GM21576 (cell line): ENCODE results near the gene PTPRM.

Source experiments
- ATAC-seq: cut with Tn5 transposase; IDR thresholded peaks from one replicate; pipeline ENCODE4 v1.9.1; 2021; ENCODE audit warnings: mild to moderate bottlenecking, moderate library complexity; ENCODE audit not compliant: unreplicated experiment

The PTPRM gene

GRCh38 chr18:7749510-7749981 is 182.4 kb downstream of the PTPRM start:
- no peak for ATAC-seq

DNA sequence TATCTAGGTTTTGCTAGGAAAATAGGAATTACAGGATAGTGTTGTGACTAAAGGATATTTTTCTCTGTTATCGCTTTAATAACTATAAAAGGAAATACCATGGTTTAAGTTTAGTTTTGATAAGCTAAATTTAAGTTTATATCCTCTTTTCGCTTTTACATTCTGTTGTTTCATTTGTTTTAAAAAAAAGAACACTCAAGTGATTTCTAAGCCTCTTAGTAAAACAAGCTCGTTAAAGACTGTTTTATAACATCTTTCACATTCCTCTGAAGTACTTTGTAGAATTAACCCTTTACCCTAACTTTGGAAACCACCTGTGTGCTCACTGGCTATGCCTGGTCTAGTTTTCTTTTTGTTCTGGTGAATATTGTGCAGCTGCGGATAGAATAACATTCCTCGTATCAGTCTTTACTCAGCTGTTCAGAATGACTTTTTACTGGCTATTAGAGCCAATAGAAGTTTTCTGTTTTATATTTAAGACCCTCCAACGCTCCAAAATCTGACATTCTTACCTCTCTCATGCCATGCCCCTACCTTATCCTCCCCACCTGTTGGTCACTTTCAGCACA is 183.1 kb downstream of the PTPRM start:
- ATAC-seq, result no peak

GRCh38 chr18:7750966-7751365 is 183.8 kb downstream of the PTPRM start:
- no peak for ATAC-seq

- ATAC-seq, result no peak
Measured at GRCh38 chr18:7754258-7754657, 187.1 kb downstream of the PTPRM start.

DNA sequence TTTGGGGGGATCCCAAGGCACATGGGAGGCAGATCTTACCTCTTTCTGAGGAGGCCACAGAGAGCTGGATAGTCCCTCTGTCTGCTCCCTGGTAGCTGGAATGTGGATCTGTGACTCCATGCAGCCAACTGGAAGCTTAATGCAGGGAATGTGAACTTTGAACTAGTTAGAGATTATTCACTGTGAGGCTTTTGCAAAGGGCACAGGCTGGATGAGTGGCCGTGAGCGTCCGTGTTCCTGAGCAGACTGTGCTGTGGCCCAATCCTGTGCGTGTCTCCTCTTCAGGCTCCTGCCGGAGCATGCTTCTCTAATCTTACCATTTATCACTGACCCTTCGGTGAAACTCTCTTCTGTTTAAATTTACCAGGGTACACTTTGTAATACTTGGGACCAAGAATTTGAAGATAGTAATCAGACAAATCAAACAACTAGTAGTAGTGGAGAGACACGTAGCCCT is 187.6 kb downstream of the PTPRM start:
- no peak for ATAC-seq

DNA sequence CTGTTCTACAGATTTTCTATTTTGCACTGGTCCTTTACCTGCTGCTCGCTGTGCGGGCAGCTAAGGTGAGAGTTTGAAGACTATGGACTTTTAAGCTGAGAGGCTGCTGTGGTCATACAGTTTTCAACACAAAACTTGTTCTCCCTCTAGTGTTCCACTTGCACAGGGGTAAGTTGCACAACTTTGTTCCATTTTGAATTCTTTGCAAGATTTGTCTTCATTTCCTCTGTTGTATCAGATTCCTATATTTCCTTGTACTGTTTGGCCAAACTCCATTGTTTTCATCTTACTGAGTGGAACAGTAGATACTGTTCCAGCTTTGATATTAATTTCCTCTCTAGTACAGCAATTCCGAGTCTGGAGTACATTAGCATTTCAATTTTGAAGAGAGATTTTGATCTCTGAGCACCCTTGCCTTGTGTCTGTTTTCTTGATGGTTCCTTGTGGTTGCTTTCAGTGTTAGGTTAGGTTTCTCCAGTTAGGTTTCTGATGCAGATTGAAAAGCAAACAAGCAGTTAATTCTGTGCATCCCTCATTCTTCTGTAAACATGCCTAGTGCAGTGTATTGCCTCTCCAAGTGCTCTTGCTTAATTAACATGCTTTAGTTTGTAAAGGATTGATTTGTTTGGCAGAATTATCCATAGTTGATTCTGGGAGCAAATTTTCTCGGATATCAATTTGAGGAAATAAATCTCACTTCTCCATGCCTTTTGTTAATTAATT is 188.8 kb downstream of the PTPRM start:
- no peak for ATAC-seq

DNA sequence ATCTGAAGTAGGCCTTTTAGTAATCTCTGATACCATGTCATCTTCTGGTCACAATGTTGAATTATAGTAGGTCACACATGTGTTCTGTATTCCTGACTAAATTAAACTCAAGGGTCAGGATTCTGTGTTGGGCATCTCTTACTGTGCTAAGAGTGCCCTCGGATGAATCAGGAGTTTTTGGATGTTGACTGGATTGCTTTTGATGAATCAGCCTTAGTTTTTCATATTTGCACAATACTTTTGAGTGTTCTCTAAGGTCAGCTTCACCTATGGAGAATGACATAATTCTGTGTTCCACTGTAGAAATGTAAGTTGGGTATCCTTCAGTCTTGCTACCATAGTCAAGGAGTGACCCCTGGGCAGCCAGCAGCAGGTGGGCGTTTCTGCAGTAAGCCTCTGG is 190.1 kb downstream of the PTPRM start:
- no peak for ATAC-seq

- no peak for ATAC-seq
Measured at GRCh38 chr18:7758764-7759163, 191.6 kb downstream of the PTPRM start.

- ATAC-seq, result no peak
Measured at GRCh38 chr18:7760967-7761948, 194.1 kb downstream of the PTPRM start.

DNA sequence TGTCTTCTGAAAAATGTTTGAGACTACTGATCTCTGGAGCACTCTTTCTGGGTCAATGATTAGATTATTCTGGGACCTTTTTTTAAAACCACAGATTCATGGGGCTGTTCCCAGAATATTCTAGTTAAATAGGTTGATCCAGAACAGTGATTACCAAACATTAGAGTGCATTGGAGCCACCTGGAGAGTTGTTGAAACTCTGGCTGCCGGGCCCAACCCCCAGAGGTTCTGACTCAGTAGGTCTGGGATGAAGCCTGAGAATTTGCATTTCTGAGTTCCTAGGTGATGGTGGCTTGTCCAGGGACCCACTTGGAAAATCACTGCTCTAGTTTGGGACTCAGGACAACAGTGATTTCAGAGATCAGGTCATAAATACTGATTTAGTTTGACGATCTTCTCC is 197.3 kb downstream of the PTPRM start:
- no peak for ATAC-seq

GRCh38 chr18:7766346-7766745 is 199.2 kb downstream of the PTPRM start:
- no peak for ATAC-seq

DNA sequence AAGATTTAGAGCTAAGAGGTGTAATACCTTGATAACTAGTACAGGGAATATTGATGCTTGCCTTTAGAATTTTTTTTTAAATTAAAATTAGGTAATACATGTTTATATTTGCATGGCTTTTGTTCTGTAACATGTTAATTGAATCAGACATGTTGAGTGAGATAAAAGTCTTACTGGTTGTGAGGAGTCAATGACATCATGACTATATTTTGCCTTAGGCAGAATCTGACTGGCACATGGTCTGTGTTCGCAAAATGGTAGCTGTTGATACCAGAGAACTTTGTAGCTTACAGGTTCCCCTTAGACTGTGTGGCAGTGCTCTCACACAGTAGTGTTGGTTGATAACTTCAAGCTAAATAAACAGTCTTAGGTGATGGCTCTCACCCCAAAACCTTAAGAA is 199.7 kb downstream of the PTPRM start:
- no peak for ATAC-seq

GRCh38 chr18:7770908-7771307 is 203.8 kb downstream of the PTPRM start:
- ATAC-seq, result no peak

DNA sequence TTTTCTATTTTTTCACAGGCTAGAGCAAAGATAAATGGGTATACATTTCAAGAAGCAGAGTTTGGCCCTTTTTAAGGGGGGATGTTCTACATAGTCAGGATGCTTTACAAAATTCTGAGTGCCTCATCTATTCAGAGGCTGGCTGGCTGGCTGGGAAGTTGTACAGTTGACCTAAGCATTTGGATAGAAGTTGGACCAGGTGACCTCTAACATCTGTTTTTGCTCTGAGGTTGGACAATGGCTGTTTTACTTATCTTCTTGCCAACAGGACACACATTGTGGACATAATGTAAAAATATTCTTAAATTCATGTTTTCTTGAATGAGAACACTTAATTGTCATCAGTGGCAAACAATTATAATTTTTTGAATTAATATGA is 205.4 kb downstream of the PTPRM start:
- no peak for ATAC-seq

DNA sequence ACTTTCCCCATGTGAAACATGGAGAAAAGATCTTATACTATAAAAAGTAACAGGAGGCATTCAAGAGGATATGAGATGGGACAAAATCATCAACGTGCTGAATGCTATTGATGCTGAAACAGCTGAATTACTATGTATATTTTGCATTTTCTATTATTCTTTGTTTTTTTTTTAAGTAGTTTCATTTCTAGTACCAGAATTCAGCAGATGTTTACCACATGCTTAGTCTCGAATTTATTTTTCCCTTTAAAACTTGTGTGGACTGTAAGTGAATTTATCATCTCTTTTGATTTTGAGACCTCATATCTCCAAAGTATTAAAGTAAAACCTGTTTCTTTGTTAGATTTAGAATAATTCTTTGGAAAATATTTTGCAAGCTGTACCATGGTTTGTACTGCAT is 205.8 kb downstream of the PTPRM start:
- no peak for ATAC-seq

DNA sequence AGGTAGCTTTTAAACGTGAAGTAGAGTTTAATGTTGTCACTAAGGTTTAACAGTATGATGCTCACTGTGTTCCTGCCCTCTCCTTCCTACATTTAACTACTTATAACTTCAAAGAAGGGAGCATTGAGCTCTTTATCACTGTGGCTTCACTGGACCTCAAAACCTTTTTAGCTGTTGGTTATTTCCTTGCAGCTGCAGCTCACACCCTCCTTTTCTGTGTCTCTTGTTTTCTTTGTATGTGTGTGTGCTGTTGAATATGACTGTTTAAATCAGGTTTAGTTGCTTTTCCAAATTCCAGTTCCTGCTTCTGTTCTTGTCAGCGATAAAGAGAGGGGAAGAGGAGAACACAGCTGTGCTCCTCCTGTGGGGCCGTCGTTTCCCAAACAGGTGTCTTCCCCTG is 208.0 kb downstream of the PTPRM start:
- no peak for ATAC-seq

DNA sequence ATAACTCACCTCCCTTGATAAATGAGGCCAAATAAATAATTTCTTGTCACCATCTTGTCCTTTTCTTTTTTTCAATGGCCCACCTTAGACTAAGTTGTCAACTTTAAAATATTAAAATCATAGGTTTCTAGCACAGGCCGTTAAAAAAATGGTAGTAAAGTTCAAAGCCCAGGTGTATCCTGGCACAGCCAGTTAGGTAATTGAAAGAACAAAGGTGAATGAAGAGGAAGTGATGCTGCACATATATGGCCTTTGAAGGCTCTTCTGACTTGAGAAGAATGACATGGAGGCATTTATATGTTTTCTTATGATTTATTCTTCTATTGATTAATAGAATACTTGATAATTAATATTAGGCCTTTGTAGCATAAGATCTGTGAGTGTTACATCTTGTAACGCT is 208.7 kb downstream of the PTPRM start:
- ATAC-seq, result no peak

- no peak for ATAC-seq
Measured at GRCh38 chr18:7778181-7778580, 211.1 kb downstream of the PTPRM start.

- no peak for ATAC-seq
Measured at GRCh38 chr18:7779211-7779610, 212.1 kb downstream of the PTPRM start.

- no peak for ATAC-seq
Measured at GRCh38 chr18:7784171-7784570, 217.1 kb downstream of the PTPRM start.

GRCh38 chr18:7786569-7786968 is 219.5 kb downstream of the PTPRM start:
- ATAC-seq, result no peak

DNA sequence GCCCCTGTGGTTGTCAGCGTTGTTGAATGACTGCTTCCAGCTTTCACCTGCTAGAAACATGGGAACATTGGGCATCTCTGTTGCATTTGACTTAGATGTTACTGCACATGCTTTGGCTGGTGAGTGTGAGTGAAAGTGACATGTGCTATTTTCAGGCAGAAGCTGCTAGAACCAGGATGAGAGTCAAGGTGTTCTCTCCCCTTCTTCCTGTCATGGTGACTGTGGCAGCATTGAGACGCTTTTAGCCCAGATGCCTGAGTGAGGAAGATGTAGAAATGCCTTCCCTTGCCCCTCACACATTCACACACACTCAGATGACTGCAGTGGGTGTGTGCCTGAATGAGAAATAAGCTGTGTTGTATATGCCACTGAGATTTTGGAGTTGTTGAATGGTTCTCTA is 220.2 kb downstream of the PTPRM start:
- no peak for ATAC-seq
